ENCODE measurements around the gene GRK1.

The GRK1 gene

DNA sequence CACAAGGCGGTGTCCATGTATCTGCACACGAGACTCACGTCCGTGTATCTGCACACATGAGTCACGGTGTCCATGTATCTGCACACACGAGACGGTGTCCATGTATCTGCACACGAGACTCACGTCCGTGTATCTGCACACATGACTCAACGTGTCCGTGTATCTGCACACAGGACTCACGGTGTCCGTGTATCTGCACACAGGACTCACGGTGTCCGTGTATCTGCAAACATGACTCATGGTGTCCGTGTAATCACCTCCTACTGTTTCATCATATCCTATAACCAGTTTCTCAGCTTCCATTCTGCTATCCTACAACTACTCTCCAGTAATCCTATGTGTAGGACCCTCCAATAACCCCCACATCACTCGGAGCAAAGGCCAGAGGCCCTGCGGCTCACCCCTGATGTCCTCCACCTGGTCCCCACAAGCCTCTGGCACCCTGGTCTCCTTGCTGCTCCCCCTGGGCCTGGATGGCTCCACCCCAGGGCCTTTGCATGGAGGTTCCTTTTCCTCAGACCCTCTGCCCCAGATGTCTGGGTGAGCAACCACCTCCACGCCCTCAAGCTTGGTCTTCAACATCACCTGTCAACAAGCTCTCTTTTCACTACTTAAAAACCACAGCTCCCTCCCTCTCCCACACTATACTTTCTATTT, 89.5 kb downstream of the GRK1 start:
- no peak for DNase-seq (ENCODE audit: low read depth, low spot score)
- TF ChIP-seq CTCF (IDR thresholded peaks at IDR 0.05; ENCODE audit: low read depth, low read length) = no peak
- in situ Hi-C loops (cut with HindIII; ENCODE audit: low sequenced_read_pairs) = no loop called here
- H3K4me3 ChIP-seq (ENCODE audit: low read depth, low read length) = no peak overlapping the region

DNA sequence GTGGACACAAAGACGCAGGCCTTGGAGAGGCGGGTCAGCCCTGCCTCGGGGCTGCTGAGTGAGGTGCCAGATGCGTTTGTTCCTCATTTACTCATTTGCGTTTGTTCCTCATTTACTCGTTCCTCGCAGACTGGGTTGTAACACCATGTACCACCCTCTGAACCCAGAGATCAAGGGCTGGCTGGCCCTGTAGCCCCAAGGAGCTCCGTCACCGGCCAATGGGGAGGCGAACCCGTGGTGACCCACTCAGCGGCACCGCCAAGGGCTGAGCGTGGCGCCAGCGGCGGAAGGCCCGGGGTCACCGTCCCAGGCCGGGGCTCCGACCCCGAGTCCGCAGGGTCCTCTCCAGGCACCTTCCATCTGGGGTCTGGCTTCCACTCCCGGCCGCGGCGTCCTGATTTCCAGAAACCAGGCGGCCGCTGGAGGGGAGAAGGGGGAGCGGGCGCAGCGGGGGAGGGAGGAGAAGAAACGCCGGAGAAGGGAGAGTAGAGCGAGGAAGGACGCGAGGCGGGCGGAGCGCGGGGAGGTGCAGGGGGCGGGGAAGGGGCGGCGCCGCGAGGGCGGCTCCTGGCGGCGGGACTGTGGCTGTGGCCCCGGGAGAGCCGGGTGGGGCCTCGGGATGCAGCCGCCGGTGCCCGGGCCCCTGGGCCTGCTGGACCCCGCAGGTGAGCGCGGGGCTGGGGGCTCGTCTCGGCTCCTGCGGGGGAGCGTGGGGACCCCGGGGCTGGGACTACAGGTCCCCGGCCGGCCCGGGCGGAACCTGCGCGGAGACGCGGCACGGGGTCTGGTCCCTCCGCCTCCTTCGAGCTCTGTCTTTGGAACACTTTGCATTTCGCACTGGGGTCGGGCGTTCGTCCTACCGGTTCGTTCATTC, 91.9 kb downstream of the GRK1 start, which contains the start of gene TMEM255B:
TSS of gene TMEM255B (plus strand) at position 576 of the 874 bp plus-strand sequence. CDS start at position 620, 44 bp downstream.
- in situ Hi-C loops (cut with HindIII; ENCODE audit: low sequenced_read_pairs) = no loop called here
- DNase-seq (ENCODE audit: low read depth, low spot score) = peak; percentile 55
- H3K4me3 ChIP-seq (ENCODE audit: low read depth, low read length) = peak within 1 kb of the TSS; percentile 53
- TF ChIP-seq CTCF (IDR thresholded peaks at IDR 0.05; ENCODE audit: low read depth, low read length) = peak; percentile 14

- H3K4me3 ChIP-seq (ENCODE audit: low read depth, low read length) = peak overlapping the region; percentile 53
- in situ Hi-C loops (cut with HindIII; ENCODE audit: low sequenced_read_pairs) = no loop called here
- TF ChIP-seq CTCF (IDR thresholded peaks at IDR 0.05; ENCODE audit: low read depth, low read length) = no peak
- peak; percentile 8 for DNase-seq (ENCODE audit: low read depth, low spot score)
Observed at GRCh38 chr13:113759525-113760137, 92.6 kb downstream of the GRK1 start.

- in situ Hi-C loops (cut with HindIII; ENCODE audit: low sequenced_read_pairs) = no loop called here
- no peak for TF ChIP-seq CTCF (IDR thresholded peaks at IDR 0.05; ENCODE audit: low read depth, low read length)
- H3K4me3 ChIP-seq (ENCODE audit: low read depth, low read length) = no peak overlapping the region
- DNase-seq (ENCODE audit: low read depth, low spot score) = no peak
Observed at GRCh38 chr13:113761136-113761535, 94.1 kb downstream of the GRK1 start.

- no peak overlapping the region for H3K4me3 ChIP-seq (ENCODE audit: low read depth, low read length)
- no peak for DNase-seq (ENCODE audit: low read depth, low spot score)
- no peak for TF ChIP-seq CTCF (IDR thresholded peaks at IDR 0.05; ENCODE audit: low read depth, low read length)
- in situ Hi-C loops (cut with HindIII; ENCODE audit: low sequenced_read_pairs) = no loop called here
Observed at GRCh38 chr13:113762075-113762474, 95.1 kb downstream of the GRK1 start.

GRCh38 chr13:113762538-113762937, 95.5 kb downstream of the GRK1 start:
- no peak overlapping the region for H3K4me3 ChIP-seq (ENCODE audit: low read depth, low read length)
- DNase-seq (ENCODE audit: low read depth, low spot score) = no peak
- TF ChIP-seq CTCF (IDR thresholded peaks at IDR 0.05; ENCODE audit: low read depth, low read length) = no peak
- in situ Hi-C loops (cut with HindIII; ENCODE audit: low sequenced_read_pairs) = no loop called here

All from astrocyte of the spinal cord (primary cell).